ENCODE measurements around the gene FHOD3. TPM values are rescaled to one million over a fixed set of nuclear protein-coding genes. Genes with fewer than 3 reads are reported as not detected.

FHOD3 gene
- total RNA-seq, 1 experiment from 2014 or later = 18.1 TPM

- Histone ChIP-seq H2AFZ (ENCODE audit: low read length) (no peak overlapping the region), H3K4me1 (ENCODE audit: insufficient read depth, low read length) (peaks cover 14% of the 10 kb centered on the region), H3K4me3 (ENCODE audit: low read length) (no peak overlapping the region), H3K9me2 (replicated peaks; ENCODE audit: low read length) (no peaks in the 10 kb centered on the region), H3K79me2 (ENCODE audit: low read length) (peaks cover 58% of the 10 kb centered on the region), H3F3A (ENCODE audit: low read length, unreplicated experiment) (no peaks in the 10 kb centered on the region), H3K27me3 (ENCODE audit: low read length) (no peaks in the 10 kb centered on the region), H3K36me3 (ENCODE audit: low read depth, low read length) (no peaks in the 10 kb centered on the region), H4K20me1 (ENCODE audit: low read length) (no peaks in the 10 kb centered on the region), H3K9me3 (ENCODE audit: low read length) (no peaks in the 10 kb centered on the region), H3K9ac (ENCODE audit: low read length) (no peak overlapping the region), H3K27ac (ENCODE audit: low read length) (no peak overlapping the region), H3K4me2 (ENCODE audit: low read length) (no peak overlapping the region)
- ChIA-PET POLR2A (ENCODE audit: unreplicated experiment) (interaction anchor here (0.6 kb wide), 1 partner anchor 252 kb away, joined by 3 read pairs; no protein-coding TSS in a partner anchor), CTCF (no interaction called here)
- DNase-seq (no peak), ATAC-seq (no peak)
- no peak for TF ChIP-seq EZH2phosphoT487 (IDR thresholded peaks at IDR 0.05; ENCODE audit: borderline replicate concordance, low read length)
- TF ChIP-seq EZH2 (IDR thresholded peaks at IDR 0.05; ENCODE audit: low read length, unreplicated experiment) = no peak
- TF ChIP-seq CTCF (conservative IDR thresholded peaks at IDR 0.05; ENCODE audit: low read depth, low read length) = no peak
- BruUV-seq (replicated peaks) = no TSS peak
- intact Hi-C loops (cut with micrococcal nuclease) = no loop called here
These were observed 25.9 kb downstream of the FHOD3 start for GRCh38 chr18:36323421-36323820.

- no peak for TF ChIP-seq EZH2phosphoT487 (IDR thresholded peaks at IDR 0.05; ENCODE audit: borderline replicate concordance, low read length)
- TF ChIP-seq EZH2 (IDR thresholded peaks at IDR 0.05; ENCODE audit: low read length, unreplicated experiment) = no peak
- TF ChIP-seq CTCF (conservative IDR thresholded peaks at IDR 0.05; ENCODE audit: low read depth, low read length) = no peak
- no peak overlapping the region for H3K4me2 ChIP-seq (ENCODE audit: low read length)
- no peak overlapping the region for H2AFZ ChIP-seq (ENCODE audit: low read length)
- no peaks in the 10 kb centered on the region for H4K20me1 ChIP-seq (ENCODE audit: low read length)
- H3K4me3 ChIP-seq (ENCODE audit: low read length) = no peak overlapping the region
- H3K9me3 ChIP-seq (ENCODE audit: low read length) = no peaks in the 10 kb centered on the region
- H3K9ac ChIP-seq (ENCODE audit: low read length) = no peak overlapping the region
- H3F3A ChIP-seq (ENCODE audit: low read length, unreplicated experiment) = no peaks in the 10 kb centered on the region
- intact Hi-C loops (cut with micrococcal nuclease) = no loop called here
- no peak for DNase-seq
- H3K27ac ChIP-seq (ENCODE audit: low read length) = no peak overlapping the region
- ChIA-PET CTCF (no interaction called here), POLR2A (ENCODE audit: unreplicated experiment) (no interaction called here)
- no TSS peak for BruUV-seq (replicated peaks)
- peaks cover 14% of the 10 kb centered on the region for H3K4me1 ChIP-seq (ENCODE audit: insufficient read depth, low read length)
- peaks cover 56% of the 10 kb centered on the region for H3K79me2 ChIP-seq (ENCODE audit: low read length)
- no peaks in the 10 kb centered on the region for H3K9me2 ChIP-seq (replicated peaks; ENCODE audit: low read length)
- no peaks in the 10 kb centered on the region for H3K27me3 ChIP-seq (ENCODE audit: low read length)
- no peaks in the 10 kb centered on the region for H3K36me3 ChIP-seq (ENCODE audit: low read depth, low read length)
- no peak for ATAC-seq
These were observed 28.3 kb downstream of the FHOD3 start for GRCh38 chr18:36325846-36326245.

GRCh38 chr18:36326771-36327170, 29.3 kb downstream of the FHOD3 start:
- no peak overlapping the region for H3K4me3 ChIP-seq (ENCODE audit: low read length)
- no TSS peak for BruUV-seq (replicated peaks)
- TF ChIP-seq EZH2 (IDR thresholded peaks at IDR 0.05; ENCODE audit: low read length, unreplicated experiment) = no peak
- TF ChIP-seq EZH2phosphoT487 (IDR thresholded peaks at IDR 0.05; ENCODE audit: borderline replicate concordance, low read length) = no peak
- no peak for TF ChIP-seq CTCF (conservative IDR thresholded peaks at IDR 0.05; ENCODE audit: low read depth, low read length)

More at GRCh38 chr18:36326771-36327170, 29.3 kb downstream of the FHOD3 start:
- Histone ChIP-seq H3K27ac (ENCODE audit: low read length) (no peak overlapping the region), H4K20me1 (ENCODE audit: low read length) (no peaks in the 10 kb centered on the region), H3K9me3 (ENCODE audit: low read length) (no peaks in the 10 kb centered on the region), H3K79me2 (ENCODE audit: low read length) (peaks cover 48% of the 10 kb centered on the region), H3K4me2 (ENCODE audit: low read length) (no peak overlapping the region), H3K36me3 (ENCODE audit: low read depth, low read length) (no peaks in the 10 kb centered on the region), H2AFZ (ENCODE audit: low read length) (no peak overlapping the region), H3K9me2 (replicated peaks; ENCODE audit: low read length) (no peaks in the 10 kb centered on the region), H3K27me3 (ENCODE audit: low read length) (no peaks in the 10 kb centered on the region), H3F3A (ENCODE audit: low read length, unreplicated experiment) (no peaks in the 10 kb centered on the region), H3K4me1 (ENCODE audit: insufficient read depth, low read length) (peaks cover 5% of the 10 kb centered on the region), H3K9ac (ENCODE audit: low read length) (no peak overlapping the region)
- intact Hi-C loops (cut with micrococcal nuclease) = no loop called here
- ChIA-PET POLR2A (ENCODE audit: unreplicated experiment) (no interaction called here), CTCF (no interaction called here)
- DNase-seq = no peak
- ATAC-seq = no peak
